Measurements from ENCODE around the gene ADAMTSL4.
A peak's percentile ranks its signal among the peaks of the same experiment; 100 is the strongest.

ADAMTSL4 gene

DNA sequence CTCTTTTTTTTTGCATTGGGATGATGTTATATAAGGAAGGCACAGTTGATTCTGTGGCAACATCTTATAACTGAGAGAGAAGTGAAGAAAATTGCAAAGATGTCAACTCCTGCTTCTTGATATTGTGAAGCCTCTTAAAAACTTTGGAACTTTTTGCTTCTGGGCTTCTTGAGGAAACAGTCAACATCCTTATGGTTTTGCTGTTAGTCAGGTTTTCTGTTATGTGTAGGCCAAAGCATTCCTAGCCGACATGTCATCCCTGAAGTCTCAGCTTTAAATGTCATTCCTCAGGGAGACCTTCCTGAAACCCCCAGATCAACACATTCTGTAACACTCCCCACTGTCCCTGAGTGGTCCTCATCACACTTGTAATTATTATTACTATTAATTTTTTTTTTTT is 21.0 kb upstream of the ADAMTSL4 start:
- Mint-ChIP-seq H3K9me3 (no peaks in the 10 kb centered on the region), H3K4me1 (peaks cover 17% of the 10 kb centered on the region), H3K36me3 (ENCODE audit: low read depth) (no peaks in the 10 kb centered on the region), H3K27me3 (ENCODE audit: low read depth) (no peaks in the 10 kb centered on the region), H3K27ac (no peak overlapping the region), H3K4me3 (no peak overlapping the region)
- TF ChIP-seq, protein P1, sequence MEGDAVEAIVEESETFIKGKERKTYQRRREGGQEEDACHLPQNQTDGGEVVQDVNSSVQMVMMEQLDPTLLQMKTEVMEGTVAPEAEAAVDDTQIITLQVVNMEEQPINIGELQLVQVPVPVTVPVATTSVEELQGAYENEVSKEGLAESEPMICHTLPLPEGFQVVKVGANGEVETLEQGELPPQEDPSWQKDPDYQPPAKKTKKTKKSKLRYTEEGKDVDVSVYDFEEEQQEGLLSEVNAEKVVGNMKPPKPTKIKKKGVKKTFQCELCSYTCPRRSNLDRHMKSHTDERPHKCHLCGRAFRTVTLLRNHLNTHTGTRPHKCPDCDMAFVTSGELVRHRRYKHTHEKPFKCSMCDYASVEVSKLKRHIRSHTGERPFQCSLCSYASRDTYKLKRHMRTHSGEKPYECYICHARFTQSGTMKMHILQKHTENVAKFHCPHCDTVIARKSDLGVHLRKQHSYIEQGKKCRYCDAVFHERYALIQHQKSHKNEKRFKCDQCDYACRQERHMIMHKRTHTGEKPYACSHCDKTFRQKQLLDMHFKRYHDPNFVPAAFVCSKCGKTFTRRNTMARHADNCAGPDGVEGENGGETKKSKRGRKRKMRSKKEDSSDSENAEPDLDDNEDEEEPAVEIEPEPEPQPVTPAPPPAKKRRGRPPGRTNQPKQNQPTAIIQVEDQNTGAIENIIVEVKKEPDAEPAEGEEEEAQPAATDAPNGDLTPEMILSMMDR (IDR thresholded peaks at IDR 0.05; ENCODE audit: unreplicated experiment in 3 of 3), result no peak

DNA sequence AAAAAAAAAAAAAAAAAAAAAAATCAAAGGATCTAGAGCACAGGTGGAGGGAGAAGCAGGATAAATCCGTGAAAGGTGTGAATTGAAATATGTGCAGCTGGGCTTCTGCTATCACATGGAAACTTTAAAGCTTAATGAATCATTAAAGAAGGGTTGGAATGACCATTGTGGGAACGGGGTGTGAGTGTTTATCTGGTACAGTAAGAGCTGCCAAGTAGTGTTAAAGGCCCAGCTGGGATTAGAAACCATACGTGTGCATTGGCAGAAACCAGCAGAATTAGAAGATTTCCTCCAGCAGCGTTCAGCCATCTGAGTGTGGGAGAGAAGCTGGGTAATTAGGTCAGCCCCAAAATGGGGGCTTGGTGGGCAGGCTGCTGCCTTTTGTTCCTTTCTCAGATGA is 20.2 kb upstream of the ADAMTSL4 start:
- Mint-ChIP-seq H3K27me3 (ENCODE audit: low read depth) (no peaks in the 10 kb centered on the region), H3K36me3 (ENCODE audit: low read depth) (no peaks in the 10 kb centered on the region), H3K4me1 (peaks cover 17% of the 10 kb centered on the region), H3K4me3 (no peak overlapping the region), H3K9me3 (no peaks in the 10 kb centered on the region), H3K27ac (no peak overlapping the region)
- TF ChIP-seq, protein P1 (IDR thresholded peaks at IDR 0.05; ENCODE audit: unreplicated experiment in 3 of 3), result no peak

DNA sequence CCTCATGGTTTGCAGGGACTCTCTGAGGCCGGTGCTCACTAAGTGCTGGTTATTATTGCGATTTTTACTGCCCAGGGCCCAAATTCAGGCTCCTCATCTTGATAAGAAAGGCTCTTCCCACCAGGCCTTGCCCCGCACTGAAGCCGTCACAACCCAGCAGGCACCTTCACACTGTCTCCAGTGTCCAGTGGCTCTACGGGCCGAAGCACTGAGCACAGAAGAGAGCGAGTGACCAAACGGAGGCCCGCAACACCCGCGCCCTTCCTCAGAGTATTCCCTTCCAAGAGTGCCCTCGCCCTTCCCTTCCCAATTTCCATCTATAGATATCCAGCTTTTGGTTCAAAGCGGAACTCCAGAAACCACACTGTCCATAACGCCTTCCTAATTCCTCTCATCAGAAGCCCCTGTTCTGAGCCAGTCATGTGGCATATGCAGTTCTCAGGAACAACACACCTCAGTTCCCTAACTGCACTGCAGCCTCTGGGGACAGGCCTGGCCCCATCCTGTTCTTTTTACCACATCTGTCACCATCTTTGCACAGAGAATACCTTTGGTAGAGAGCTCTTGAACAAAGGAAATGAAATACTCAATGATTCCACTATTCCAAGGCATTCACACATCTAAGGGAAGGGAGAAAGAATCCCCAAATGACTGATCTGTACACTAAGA is 18.6 kb upstream of the ADAMTSL4 start:
- Mint-ChIP-seq H3K27me3 (ENCODE audit: low read depth) (no peaks in the 10 kb centered on the region), H3K36me3 (ENCODE audit: low read depth) (no peaks in the 10 kb centered on the region), H3K4me3 (no peak overlapping the region), H3K27ac (peak overlapping the region in 1 of 3 experiments; percentile 30), H3K9me3 (no peaks in the 10 kb centered on the region), H3K4me1 (peaks cover 22% of the 10 kb centered on the region)
- TF ChIP-seq, protein P1 (IDR thresholded peaks at IDR 0.05; ENCODE audit: unreplicated experiment in 3 of 3), result no peak

DNA sequence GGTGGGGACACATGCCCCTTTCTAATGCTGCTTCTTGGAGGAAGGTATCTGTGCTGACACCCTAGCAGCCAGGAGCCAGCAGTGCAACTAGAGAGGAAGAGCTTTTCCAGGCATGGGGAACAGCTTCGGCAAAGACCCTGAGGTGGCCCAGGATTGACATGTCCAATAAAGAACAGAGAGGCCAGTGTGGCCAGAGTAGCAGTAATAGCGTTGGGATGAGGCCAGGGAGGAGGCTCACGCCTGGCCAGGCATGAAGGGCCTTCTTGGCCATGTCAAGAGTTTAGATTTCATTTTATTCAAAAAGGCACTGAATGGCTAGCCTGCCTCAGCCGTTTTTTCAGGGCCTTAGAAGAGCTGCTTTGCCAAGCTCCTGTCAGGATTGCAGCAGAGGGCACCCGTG is 16.3 kb upstream of the ADAMTSL4 start:
- Mint-ChIP-seq H3K27me3 (ENCODE audit: low read depth) (no peaks in the 10 kb centered on the region), H3K4me3 (no peak overlapping the region), H3K9me3 (no peaks in the 10 kb centered on the region), H3K36me3 (ENCODE audit: low read depth) (no peaks in the 10 kb centered on the region), H3K27ac (peak overlapping the region; percentile 80 to 85 (median 83)), H3K4me1 (peaks cover 28% of the 10 kb centered on the region)
- TF ChIP-seq, protein P1 (IDR thresholded peaks at IDR 0.05; ENCODE audit: unreplicated experiment in 3 of 3), result no peak

DNA sequence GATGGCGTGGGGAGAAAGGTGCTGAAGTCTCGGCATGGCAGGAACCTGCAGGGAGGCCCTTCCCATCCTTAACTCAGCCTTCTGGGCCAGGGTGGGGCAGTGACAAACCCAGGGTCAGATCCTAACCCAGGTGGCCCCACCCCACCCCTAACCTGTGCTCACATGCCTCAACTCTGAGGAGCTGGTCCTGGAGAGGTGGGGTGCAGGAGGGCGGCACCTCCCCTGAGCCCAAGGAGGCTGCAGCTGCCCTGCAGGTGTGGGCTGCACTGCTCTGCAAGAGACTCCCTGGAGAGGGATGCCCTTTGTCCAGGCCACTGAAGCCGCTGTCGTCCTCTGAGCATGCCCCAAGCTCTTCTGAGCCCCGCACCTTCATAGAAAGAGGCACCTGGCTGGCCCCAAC is 15.2 kb upstream of the ADAMTSL4 start:
- Mint-ChIP-seq H3K36me3 (ENCODE audit: low read depth) (no peaks in the 10 kb centered on the region), H3K4me3 (no peak overlapping the region), H3K27ac (no peak overlapping the region), H3K27me3 (ENCODE audit: low read depth) (peaks cover 3% of the 10 kb centered on the region), H3K4me1 (peaks cover 28% of the 10 kb centered on the region), H3K9me3 (no peaks in the 10 kb centered on the region)
- TF ChIP-seq, protein P1 (IDR thresholded peaks at IDR 0.05; ENCODE audit: unreplicated experiment in 3 of 3), result no peak
